Measurements from ENCODE around the gene SLC4A7.

Gene SLC4A7

DNA sequence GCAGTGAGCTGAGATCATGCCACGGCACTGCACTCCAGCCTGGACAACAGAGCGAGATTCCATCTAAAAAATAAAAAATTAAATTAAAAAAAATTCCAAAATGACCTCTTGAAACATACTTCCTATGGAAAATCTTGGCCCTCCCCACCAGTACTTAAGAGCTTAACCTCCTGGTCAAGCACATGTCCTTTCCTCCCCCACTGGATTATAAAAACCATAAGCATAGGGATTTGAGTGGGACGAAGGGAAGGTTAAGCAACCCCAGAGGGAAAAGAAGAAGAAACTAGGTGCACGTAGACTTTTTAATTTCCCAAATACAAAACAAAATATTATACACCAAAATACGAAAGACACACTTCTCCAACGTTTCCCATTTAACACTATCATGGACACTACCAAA, 25.3 kb downstream of the SLC4A7 start:
- Histone ChIP-seq H3K4me1 (ENCODE audit: control insufficient read depth, low read length) (no peaks in the 10 kb centered on the region), H3K4me3 (ENCODE audit: low read length) (no peak overlapping the region), H4K20me1 (ENCODE audit: control insufficient read depth, insufficient read depth, low read depth, low read length) (peaks cover 6% of the 10 kb centered on the region; the same call in 1 of the 2 replicates), H3K9me3 (ENCODE audit: control insufficient read depth, insufficient read depth, low read length) (no peaks in the 10 kb centered on the region), H3K4me2 (ENCODE audit: low read length) (no peak overlapping the region), H3K36me3 (ENCODE audit: control insufficient read depth, low read length) (peaks cover 22% of the 10 kb centered on the region), H3K27me3 (ENCODE audit: control insufficient read depth, low read length) (no peaks in the 10 kb centered on the region), H3K79me2 (ENCODE audit: control insufficient read depth, low read length) (peaks cover 95% of the 10 kb centered on the region), H3K9me2 (replicated peaks; ENCODE audit: control insufficient read depth, low read length) (no peaks in the 10 kb centered on the region), H3K27ac (ENCODE audit: low read depth, low read length) (no peak overlapping the region), H3F3A (ENCODE audit: control insufficient read depth, insufficient read depth) (no peaks in the 10 kb centered on the region; the same call in none of the 2 replicates)
- TF ChIP-seq, protein P1, sequence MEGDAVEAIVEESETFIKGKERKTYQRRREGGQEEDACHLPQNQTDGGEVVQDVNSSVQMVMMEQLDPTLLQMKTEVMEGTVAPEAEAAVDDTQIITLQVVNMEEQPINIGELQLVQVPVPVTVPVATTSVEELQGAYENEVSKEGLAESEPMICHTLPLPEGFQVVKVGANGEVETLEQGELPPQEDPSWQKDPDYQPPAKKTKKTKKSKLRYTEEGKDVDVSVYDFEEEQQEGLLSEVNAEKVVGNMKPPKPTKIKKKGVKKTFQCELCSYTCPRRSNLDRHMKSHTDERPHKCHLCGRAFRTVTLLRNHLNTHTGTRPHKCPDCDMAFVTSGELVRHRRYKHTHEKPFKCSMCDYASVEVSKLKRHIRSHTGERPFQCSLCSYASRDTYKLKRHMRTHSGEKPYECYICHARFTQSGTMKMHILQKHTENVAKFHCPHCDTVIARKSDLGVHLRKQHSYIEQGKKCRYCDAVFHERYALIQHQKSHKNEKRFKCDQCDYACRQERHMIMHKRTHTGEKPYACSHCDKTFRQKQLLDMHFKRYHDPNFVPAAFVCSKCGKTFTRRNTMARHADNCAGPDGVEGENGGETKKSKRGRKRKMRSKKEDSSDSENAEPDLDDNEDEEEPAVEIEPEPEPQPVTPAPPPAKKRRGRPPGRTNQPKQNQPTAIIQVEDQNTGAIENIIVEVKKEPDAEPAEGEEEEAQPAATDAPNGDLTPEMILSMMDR (IDR thresholded peaks at IDR 0.05; ENCODE audit: low read depth, low read length, poor library complexity, severe bottlenecking): no peak
- no peak for TF ChIP-seq EZH2phosphoT487 (IDR thresholded peaks at IDR 0.05; ENCODE audit: borderline replicate concordance, low read length)

GRCh38 chr3:27456554-27456953, 27.6 kb downstream of the SLC4A7 start:
- peaks cover 24% of the 10 kb centered on the region for H3K36me3 ChIP-seq (ENCODE audit: control insufficient read depth, low read length)
- H3K4me2 ChIP-seq (ENCODE audit: low read length): no peak overlapping the region
- H3K79me2 ChIP-seq (ENCODE audit: control insufficient read depth, low read length): peaks cover 95% of the 10 kb centered on the region

GRCh38 chr3:27454914-27455313, 29.3 kb downstream of the SLC4A7 start:
- H3K27ac ChIP-seq (ENCODE audit: low read depth, low read length): no peak overlapping the region
- H3K79me2 ChIP-seq (ENCODE audit: control insufficient read depth, low read length): peaks cover 87% of the 10 kb centered on the region
- H4K20me1 ChIP-seq (ENCODE audit: control insufficient read depth, insufficient read depth, low read depth, low read length): peaks cover 3% of the 10 kb centered on the region; the same call in 1 of the 2 replicates
- no peaks in the 10 kb centered on the region for H3K9me2 ChIP-seq (replicated peaks; ENCODE audit: control insufficient read depth, low read length)
- H3F3A ChIP-seq (ENCODE audit: control insufficient read depth, insufficient read depth): no peaks in the 10 kb centered on the region; the same call in 1 of the 2 replicates
- H3K9me3 ChIP-seq (ENCODE audit: control insufficient read depth, insufficient read depth, low read length): no peaks in the 10 kb centered on the region
- H3K4me1 ChIP-seq (ENCODE audit: control insufficient read depth, low read length): no peaks in the 10 kb centered on the region
- TF ChIP-seq, protein P1 (IDR thresholded peaks at IDR 0.05; ENCODE audit: low read depth, low read length, poor library complexity, severe bottlenecking): no peak
- no peak for TF ChIP-seq EZH2phosphoT487 (IDR thresholded peaks at IDR 0.05; ENCODE audit: borderline replicate concordance, low read length)
- no peak overlapping the region for H3K4me2 ChIP-seq (ENCODE audit: low read length)
- H3K27me3 ChIP-seq (ENCODE audit: control insufficient read depth, low read length): no peaks in the 10 kb centered on the region
- H3K36me3 ChIP-seq (ENCODE audit: control insufficient read depth, low read length): peaks cover 25% of the 10 kb centered on the region
- no peak overlapping the region for H3K4me3 ChIP-seq (ENCODE audit: low read length)

More at GRCh38 chr3:27456554-27456953, 27.6 kb downstream of the SLC4A7 start:
- no peaks in the 10 kb centered on the region for H3K4me1 ChIP-seq (ENCODE audit: control insufficient read depth, low read length)
- no peaks in the 10 kb centered on the region for H3K9me3 ChIP-seq (ENCODE audit: control insufficient read depth, insufficient read depth, low read length)
- no peaks in the 10 kb centered on the region for H3K9me2 ChIP-seq (replicated peaks; ENCODE audit: control insufficient read depth, low read length)
- no peak overlapping the region for H3K4me3 ChIP-seq (ENCODE audit: low read length)
- peaks cover 6% of the 10 kb centered on the region; the same call in 1 of the 2 replicates for H4K20me1 ChIP-seq (ENCODE audit: control insufficient read depth, insufficient read depth, low read depth, low read length)
- H3K27ac ChIP-seq (ENCODE audit: low read depth, low read length): no peak overlapping the region
- no peaks in the 10 kb centered on the region for H3K27me3 ChIP-seq (ENCODE audit: control insufficient read depth, low read length)
- TF ChIP-seq EZH2phosphoT487 (IDR thresholded peaks at IDR 0.05; ENCODE audit: borderline replicate concordance, low read length): no peak
- TF ChIP-seq, protein P1 (IDR thresholded peaks at IDR 0.05; ENCODE audit: low read depth, low read length, poor library complexity, severe bottlenecking): no peak
- no peaks in the 10 kb centered on the region; the same call in none of the 2 replicates for H3F3A ChIP-seq (ENCODE audit: control insufficient read depth, insufficient read depth)

Data from DOHH2 (cell line).